GM12875 (cell line): ENCODE measurements around the gene PDZRN3.

Experiments
- H3K4me3 ChIP-seq: one replicate; pipeline ENCODE4 v1.5.1; 2011; ENCODE audit warnings: low read depth, low read length, control low read depth
- CTCF ChIP-seq: IDR thresholded peaks from 2 replicates; pipeline ENCODE4 v1.5.1; 2011; ENCODE audit warnings: low read depth, mild to moderate bottlenecking, control low read depth, inconsistent platforms, low read length, moderate library complexity, borderline replicate concordance; ENCODE audit not compliant: insufficient read depth

Gene PDZRN3

GRCh38 chr3:73399666-73400253 lies 225.0 kb downstream of the PDZRN3 start:
- no peak for TF ChIP-seq CTCF

GRCh38 chr3:73399106-73399505 lies 225.6 kb downstream of the PDZRN3 start:
- H3K4me3 ChIP-seq: no peak overlapping the region
- no peak for TF ChIP-seq CTCF

More at GRCh38 chr3:73399666-73400253, 225.0 kb downstream of the PDZRN3 start:
- no peak overlapping the region for H3K4me3 ChIP-seq

GRCh38 chr3:73398084-73398483 lies 226.7 kb downstream of the PDZRN3 start:
- TF ChIP-seq CTCF: no peak
- H3K4me3 ChIP-seq: no peak overlapping the region

- TF ChIP-seq CTCF: no peak
- H3K4me3 ChIP-seq: no peak overlapping the region
Observed at GRCh38 chr3:73394240-73394639, 230.5 kb downstream of the PDZRN3 start.

GRCh38 chr3:73393005-73393404 lies 231.7 kb downstream of the PDZRN3 start:
- H3K4me3 ChIP-seq: no peak overlapping the region
- no peak for TF ChIP-seq CTCF

GRCh38 chr3:73391984-73392383 lies 232.8 kb downstream of the PDZRN3 start:
- TF ChIP-seq CTCF: no peak
- no peak overlapping the region for H3K4me3 ChIP-seq

- TF ChIP-seq CTCF: no peak
Observed at GRCh38 chr3:73389928-73390327, 234.8 kb downstream of the PDZRN3 start.

More at GRCh38 chr3:73389928-73390327, 234.8 kb downstream of the PDZRN3 start:
- no peak overlapping the region for H3K4me3 ChIP-seq
